ENCODE data around the gene BCL11A.

Gene BCL11A

DNA sequence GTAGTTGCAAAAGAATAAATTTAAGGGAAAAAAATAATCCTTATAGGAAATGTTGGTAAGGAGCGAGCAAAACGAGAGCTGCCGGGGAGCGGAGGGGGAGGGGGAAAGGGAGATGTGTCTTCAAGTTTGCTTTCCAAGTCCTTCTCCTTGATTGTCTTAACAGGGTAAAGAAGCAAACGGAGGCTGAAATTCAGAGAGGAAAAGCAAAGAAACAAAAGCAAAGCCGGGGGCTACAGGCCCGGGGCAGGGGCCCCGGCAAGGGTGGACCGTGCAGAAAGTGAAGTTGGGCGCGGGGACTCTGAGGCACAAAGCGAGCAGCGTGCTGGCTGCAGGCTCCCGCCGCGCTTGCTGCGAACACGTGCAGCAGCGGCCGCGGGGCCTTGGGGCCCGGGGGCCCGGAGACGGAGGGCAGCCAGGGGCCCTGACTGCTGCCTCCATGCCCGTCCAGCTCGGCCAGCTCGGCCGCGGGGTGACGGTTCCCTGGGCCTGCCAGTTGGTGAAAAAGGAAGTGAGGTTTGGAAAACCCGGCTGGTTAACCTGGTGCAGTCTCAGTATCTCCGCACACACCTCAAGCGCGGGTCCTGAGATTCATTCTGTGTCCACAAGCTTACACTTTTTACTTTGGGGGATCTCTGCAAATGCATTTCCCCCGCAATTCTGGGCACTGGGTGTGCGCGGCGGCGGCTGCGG lies 4.1 kb downstream of the BCL11A start:
- intact Hi-C loops (cut with DNase I), result loop anchor here (10.0 kb wide), 1 partner anchor 1785 kb away; no protein-coding TSS in a partner anchor
- DNase-seq, result peak in 4 of 10 donors; percentile 15 to 87 (median 60)

DNA sequence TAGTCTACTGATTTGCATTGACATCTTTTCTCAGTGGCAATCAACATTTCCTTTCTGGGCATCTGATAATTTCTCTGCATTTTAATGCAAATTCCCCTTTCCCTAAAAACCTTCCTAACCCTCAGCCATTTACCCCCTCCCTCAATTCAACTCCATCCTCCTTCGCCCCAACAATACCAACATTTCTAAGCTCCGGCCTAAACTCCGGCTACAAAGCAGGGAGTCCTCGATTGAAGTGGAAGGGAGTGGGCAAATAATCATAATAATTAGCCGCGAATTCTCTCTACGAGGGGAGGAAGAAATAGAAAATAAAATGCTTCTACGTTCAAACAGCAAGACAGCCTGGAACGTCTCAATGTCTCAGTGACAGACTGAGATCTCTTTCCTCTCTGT lies 4.6 kb downstream of the BCL11A start:
- intact Hi-C loops (cut with DNase I), result loop anchor here (10.0 kb wide), 1 partner anchor 1784 kb away; no protein-coding TSS in a partner anchor
- DNase-seq, result no peak

DNA sequence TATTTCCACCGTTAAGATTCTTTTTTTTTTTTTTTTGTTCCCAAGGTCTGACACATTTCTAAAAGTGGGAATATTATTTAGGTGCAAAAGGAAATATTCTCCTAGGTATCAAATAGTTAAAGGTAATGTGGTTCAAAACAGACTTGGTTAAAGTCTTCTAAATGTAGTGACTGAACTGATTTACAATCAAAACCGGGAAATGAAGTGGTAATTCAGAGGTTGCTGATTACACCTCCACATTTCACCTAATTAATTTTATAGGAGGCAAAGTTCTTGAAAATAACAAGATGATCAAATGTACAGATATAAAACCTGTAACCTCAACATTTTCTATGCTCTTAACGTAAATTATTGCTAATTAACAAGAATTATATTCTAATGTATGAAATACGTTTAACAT lies 5.1 kb downstream of the BCL11A start:
- no peak for DNase-seq
- intact Hi-C loops (cut with DNase I), result loop anchor here (10.0 kb wide), 1 partner anchor 1784 kb away; no protein-coding TSS in a partner anchor

DNA sequence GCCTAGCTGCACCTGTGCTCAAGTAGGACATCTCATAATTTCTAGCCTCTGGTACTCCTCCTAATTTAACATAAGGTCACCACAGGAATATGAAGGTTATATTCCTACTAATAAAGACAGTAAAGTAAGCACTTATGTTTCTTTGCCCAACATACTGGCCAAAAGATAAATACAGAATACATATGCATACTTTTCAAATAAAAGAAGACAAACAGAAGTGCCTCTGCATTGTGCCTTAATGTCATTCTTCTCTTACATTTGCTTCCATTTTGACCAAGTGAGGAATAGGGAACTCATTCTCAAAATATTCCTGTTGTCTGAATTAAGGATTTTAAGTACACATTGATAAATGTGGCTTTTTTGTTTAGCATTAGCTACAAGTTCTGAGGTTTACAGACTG lies 5.6 kb downstream of the BCL11A start:
- intact Hi-C loops (cut with DNase I), result loop anchor here (10.0 kb wide), 1 partner anchor 1783 kb away; no protein-coding TSS in a partner anchor
- no peak for DNase-seq

DNA sequence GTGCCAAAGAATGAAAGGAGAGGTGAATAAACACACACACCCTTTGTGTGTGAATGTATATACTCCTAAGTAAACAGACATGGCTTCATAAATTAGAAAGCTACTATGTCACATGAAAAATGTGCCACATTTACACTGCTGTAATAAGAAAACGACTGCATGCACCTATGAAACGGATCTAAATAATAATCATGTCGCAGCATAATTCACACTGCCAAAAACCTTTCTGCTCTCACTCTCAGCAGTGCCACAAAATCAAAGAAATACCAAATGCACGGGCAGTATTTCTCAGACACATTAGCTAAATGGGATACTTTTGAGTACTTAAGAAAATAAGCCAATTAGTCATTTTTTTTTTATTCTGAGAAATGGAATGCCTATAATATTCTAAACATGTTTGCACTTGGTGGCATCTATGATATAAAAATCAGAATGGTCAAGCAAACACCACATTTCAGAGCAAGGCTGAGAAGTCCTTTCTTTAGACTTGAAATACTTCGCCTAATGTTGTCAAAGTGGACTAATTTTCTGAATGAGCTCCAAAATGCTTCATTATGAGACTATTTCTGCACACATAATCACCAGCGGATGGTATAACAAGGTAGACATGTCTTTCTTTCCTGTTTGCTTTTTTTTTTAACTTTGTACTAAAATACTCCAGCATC lies 6.6 kb downstream of the BCL11A start:
- intact Hi-C loops (cut with DNase I), result loop anchor here (10.0 kb wide), 1 partner anchor 1782 kb away; no protein-coding TSS in a partner anchor
- no peak for DNase-seq

DNA sequence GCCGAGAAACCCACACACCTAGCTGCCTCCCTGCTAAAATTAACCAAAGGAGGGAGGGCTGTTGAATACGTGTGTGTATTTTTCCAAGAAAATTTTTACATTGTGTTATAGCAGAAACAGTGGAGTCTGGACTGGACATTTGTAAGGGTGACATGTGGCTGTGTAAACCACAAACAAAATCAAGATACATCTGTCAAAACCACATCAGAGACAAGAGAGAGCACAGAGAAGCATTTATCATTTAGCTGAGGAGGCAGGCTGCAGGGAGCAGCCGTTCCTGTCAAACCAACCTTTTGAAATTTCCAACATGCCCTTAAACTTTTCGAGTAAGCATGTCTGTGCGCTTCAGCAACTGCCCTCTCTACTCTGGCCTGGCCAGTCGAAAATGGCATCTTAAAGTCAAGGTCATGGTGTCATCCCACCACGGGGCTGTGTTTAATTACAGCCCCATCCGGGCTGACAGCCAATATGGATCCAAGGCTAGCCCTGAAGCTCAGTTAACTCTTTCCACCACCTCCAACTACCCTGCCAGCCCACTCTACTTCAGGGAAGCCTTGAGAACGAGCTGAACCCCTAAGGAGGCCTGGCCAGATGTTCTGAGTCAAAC lies 8.4 kb downstream of the BCL11A start:
- peak in 1 of 10 donors; percentile 41 for DNase-seq

DNA sequence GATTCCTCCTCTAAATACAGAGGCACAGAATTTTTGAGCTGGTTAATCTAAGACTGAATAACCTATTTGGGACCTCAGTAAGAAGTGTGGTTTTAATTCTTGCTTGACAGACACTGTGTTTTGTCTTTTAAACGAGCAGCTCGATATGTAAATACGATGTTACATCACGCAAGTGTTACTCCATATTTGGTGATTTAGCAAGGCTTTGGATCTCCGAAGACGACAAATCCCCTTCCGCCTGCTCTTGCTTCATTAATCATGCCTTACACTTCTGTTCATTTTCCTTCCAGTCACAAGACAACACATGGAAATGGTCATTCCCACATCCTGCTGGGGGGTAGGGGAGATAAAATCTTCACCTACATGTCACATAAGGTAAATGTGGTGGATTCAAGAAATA lies 9.4 kb downstream of the BCL11A start:
- no peak for DNase-seq

More for the DNA sequence above, 8.4 kb downstream of the BCL11A start:
- intact Hi-C loops (cut with DNase I), result loop anchor here (10.0 kb wide), 1 partner anchor 1780 kb away; no protein-coding TSS in a partner anchor

DNA sequence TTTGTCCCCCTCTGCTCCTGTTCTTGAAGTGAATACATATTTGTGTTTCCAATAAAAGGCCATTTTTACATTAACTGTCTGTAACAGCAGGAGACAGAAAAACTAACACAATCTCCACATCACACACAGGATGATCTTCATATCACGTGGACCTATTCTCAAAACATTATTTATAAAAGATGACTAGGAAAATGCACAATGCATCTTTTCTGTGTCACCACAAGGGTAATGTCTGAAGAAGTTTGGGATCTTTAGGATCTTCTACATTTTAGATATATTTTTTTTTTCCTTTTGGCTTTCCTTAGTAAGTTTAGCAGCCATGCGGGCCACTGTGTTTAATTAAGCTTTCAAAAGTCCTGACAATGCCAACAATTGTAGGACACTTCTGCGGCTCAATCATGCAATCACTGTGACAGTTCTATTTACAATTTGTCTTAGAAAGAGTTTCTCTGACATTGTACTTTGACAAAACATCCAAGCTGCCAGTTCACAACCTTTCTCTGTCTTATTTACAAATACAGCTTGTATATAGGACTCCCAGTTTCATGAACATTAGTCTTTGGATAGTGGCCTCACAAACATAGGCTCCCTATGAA lies 12.3 kb downstream of the BCL11A start:
- DNase-seq, result no peak
- intact Hi-C loops (cut with DNase I), result loop anchor here (10.0 kb wide), 1 partner anchor 1776 kb away; no protein-coding TSS in a partner anchor

More for the DNA sequence above, 9.4 kb downstream of the BCL11A start:
- intact Hi-C loops (cut with DNase I), result loop anchor here (10.0 kb wide), 1 partner anchor 1779 kb away; no protein-coding TSS in a partner anchor

DNA sequence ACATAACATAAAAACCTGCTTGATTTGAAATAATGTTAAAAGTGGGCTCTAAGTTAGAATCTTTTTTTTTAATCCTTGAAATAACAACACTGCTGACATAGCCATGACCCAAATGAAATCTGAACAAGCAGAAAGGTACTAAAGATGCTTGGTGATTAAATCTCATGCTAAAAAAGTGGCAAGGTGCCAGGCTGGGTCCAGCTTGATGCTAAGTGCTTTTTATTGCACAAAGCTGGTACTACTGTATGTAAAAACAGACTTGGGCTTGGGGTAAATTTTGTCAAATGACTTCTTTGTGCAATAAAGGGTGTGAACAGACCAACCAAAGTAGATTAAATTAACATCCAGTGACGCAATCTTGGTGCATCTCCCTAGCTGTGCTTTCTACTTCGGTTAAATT lies 13.4 kb downstream of the BCL11A start:
- intact Hi-C loops (cut with DNase I), result loop anchor here (10.0 kb wide), 1 partner anchor 1775 kb away; no protein-coding TSS in a partner anchor
- DNase-seq, result no peak

DNA sequence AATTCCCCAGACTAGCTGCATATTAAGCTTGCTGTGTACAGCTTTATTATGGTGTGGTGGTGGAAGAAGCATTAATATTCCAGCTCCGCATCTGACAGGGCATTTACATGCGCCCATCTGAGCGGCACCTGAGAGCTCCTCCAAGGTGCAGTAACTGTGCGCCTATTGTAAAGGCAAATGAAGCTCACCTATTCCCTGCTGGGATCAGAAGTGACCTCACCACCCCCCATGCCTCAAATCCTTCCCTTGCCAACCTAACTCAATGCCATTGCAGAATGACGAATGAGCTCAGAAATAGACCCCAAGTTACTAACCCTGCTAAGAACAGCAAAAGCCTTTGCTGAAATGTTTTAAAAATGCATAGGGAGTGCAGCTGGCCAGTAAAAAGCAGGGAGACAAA lies 14.3 kb downstream of the BCL11A start:
- DNase-seq, result no peak
- intact Hi-C loops (cut with DNase I), result no loop called here

DNA sequence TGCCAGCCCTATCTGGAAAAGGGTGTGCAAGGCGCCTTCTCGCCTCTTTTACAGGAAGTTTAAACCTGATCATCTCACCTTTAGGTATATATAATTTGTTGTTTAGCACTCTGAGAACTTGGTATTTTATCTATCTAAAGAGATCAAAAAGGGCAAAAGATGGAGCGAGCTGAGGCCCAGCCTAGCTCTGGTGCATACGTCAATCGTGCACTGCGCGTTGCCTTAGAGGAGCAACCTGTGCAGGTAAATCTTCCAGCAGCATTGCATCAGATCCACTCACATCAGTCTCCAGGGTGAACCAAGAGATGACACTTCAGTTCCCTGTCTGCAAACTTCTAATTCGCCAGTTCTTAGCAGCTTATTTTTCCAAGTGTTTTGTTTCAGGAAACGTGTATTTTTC lies 15.4 kb downstream of the BCL11A start:
- intact Hi-C loops (cut with DNase I), result no loop called here
- DNase-seq, result no peak

DNA sequence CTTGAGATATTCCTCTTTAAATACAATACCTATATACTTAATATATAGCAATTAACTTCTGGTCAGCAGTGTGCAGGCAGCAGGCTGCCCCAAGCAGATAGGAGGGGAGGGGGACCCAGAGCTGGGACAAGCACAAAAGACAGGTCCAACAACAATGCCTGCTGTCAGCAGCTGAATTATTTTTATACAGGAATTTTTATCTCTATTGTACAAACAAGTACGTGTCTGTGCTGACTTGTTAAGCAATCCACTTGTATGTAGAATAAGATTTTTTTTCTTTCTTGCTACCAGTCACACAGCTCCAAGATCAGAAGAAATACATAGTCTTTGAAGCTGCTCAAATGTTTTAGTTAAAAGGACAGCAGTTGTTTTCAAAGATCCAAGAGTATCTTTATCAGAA lies 16.7 kb downstream of the BCL11A start:
- intact Hi-C loops (cut with DNase I), result no loop called here
- no peak for DNase-seq

DNA sequence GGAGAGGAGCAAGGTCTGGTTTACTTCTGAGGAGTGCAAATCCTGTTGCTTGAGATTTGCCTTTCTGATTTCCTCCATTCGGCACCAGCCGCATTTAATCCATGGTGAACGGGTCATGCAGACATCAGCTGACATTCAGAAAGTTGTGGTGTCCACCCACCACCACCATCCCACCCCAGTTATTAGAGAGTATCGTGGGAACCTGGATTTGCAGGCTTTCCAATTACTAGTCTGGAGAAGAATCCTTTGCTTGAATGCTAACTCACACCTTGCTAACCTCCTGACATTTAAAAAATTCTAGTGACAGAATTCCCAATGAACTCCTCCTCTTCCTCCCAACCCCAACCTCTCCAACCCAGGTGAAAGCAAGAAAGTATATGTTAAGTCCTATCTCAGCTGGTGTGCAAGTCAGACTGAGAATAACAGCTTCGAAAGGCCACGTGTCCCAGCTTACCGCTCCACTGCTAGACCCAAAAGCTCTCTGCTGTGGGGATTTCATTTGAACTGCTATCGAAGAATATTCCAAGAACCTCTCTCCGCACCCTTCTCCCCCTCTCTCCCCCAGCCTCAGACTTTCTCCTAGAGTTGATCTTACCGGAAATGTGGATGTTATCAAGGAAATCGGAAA lies 17.7 kb downstream of the BCL11A start:
- DNase-seq, result peak in 1 of 10 donors; percentile 36
- intact Hi-C loops (cut with DNase I), result no loop called here

DNA sequence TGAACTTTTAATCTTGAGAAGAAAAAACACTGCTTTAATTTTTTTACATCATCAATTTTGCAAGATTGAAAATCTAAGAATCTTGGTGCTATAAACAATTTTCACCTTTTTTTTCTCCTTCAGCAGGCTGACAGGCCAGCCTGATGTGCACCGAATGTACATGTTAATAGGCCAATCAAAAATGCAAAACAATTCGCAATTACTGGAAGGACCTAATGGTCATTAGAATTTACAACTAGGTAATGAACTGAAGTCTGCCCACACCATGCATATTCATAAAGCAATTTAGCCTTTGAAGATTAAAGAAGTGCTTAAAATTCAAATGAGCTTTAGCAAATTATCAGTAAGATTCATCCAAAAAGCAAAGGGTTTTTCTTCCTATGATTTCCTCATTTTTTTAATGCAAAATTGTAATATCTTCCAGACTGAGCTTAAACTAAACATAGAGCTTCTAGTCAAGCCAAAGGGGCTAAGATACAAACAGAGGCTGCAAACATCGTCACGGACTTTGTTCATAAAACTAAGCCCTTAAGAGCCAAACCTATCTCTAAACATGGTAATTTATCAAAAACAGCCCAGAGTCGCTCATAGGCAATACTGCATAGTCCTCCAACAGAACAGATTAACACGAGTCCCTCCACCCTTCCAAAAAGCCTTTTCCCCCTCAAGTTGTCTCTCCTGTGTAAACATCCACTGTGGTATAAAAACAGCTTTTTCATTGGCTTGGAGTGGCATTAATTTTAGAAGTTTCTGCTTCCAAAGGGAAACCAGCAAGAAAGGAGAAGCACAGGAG lies 18.4 kb downstream of the BCL11A start:
- intact Hi-C loops (cut with DNase I), result no loop called here
- DNase-seq, result no peak

DNA sequence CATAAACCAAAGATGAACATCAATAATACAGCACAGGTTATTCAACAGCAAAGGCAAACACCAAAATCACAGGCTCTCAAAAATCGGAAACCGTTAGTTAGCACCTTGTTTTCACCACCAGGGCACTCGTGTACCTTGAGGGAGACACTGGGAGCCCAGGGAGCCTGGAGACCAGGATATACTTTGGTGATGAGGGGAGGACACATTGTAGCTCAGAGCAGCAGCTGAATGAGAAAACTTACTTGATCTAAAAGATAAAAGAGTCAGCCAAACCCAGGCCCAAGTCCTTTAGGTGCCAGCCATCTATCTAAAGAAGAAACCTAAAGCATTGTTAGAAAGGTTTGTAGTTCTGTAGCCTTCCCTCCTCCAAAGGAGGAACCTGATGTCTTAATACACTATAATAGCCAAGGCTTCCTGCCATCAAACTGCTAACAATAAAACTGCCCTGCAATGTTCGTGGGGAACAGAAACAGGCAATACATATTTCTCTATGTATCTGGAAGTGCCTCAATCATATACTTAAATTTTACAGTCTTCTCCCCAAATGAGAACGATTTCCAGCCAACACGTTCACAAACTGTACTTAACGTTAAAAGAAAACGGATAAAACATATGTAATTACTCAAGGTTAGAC lies 19.3 kb downstream of the BCL11A start:
- no peak for DNase-seq
- intact Hi-C loops (cut with DNase I), result no loop called here

DNA sequence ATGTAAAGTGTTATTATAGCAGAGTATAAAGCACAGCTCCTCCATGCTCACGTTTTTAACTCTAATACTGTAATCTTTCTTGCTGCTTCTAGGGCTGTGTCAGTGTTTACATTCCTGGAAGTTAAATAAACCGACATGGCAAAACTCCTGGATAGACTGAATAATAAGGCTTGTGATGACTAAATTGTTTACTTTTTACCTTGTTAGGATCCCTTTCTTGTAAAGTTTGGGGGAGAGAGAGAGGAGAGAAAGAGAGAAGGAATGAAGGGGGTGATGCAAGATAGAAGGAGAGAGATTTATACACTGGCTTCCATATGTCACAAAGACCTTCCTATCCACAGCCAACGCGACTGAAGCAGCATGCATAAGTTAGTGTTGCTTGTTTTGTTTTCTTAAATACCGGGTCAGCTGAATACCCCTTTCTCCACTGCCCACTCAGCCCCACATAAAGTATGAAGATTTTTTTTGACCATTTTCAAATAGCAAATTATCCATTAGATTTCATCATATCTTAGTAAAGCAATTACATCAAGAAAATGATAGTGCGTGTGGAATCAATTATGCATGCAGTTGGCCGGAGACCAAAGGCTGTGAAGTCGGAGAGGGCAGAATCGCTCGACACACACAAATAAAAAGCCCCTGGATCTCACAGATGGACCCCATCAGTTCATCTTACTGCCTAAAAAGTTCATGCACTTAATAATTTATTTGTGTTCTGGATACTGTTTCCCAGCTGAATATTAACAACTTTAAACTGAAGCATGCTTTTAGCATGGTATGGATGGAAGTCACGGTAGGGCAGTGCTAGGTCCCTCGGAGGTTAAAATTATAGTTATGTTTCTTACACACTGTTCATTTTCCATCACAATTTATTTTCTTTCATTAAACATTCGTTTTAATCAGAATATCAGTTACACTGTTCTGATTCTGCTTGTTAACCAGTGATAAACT lies 20.1 kb downstream of the BCL11A start:
- no peak for DNase-seq
- intact Hi-C loops (cut with DNase I), result no loop called here

DNA sequence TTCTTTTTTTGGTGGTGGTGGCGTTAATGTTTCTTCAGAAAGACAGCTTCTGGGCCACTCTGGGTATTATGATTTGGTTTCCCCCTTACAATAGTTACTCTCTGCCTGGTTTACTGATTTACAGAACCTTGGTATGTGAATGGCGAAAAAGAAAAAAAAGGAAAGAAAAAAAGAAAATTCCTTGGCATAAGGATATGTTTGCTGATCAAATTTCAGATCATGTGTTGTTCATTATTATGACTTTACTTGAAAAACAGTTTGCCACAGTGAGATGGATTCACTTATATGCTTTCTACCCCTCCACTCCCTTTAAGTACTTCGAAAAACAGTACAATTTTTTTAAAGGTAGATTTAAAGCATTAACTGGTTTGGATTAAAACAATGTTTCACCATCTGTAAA lies 21.0 kb downstream of the BCL11A start:
- DNase-seq, result no peak
- intact Hi-C loops (cut with DNase I), result no loop called here

DNA sequence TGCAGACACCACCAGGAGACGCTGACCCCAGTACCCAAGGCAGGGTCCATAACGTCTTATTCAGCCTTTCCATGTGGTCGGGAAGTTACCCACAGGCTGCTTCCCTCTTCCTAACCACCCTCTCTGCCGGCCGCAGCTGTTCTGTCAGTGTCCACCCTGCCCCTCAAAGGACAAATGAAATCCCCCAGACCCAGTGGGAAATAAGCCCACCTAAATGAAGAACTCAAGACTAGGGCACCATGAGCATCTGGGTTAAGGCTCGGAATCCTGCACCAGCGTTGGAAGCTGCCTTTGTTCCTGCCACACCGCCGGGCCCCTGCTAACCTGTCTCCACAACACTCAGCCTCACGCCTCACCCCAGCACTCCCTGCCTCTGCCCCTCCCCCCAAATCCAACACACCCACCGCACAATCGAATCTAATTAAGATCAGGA lies 21.7 kb downstream of the BCL11A start:
- intact Hi-C loops (cut with DNase I), result no loop called here
- DNase-seq, result peak in 2 of 10 donors; percentile 79 to 83

Data from posterior cingulate gyrus (tissue), 11 donors.